Suprapubic skin (tissue), 4 donors: ENCODE results near the gene PLPP1. TPM values are rescaled to one million over a fixed set of nuclear protein-coding genes. Genes with fewer than 3 reads are reported as not detected.
A peak's percentile ranks its signal among the peaks of the same experiment; 100 is the strongest.

Source experiments
- DNase-seq, 2 donors: peaks; one replicate each; pipeline ENCODE4 v3.0.0-alpha.2; 2019; ENCODE audit warnings: low spot score in 2 of 2
- H3K27ac ChIP-seq: fragments of 200-600 bp; sonication (generic); one replicate; pipeline ENCODE4 v1.5.1; 2019
- H3K27me3 ChIP-seq: fragments of 200-600 bp; sonication (generic); one replicate; pipeline ENCODE4 v1.5.1; 2019
- H3K36me3 ChIP-seq: fragments of 200-600 bp; sonication (generic); one replicate; pipeline ENCODE4 v1.5.1; 2019
- H3K4me1 ChIP-seq: fragments of 200-600 bp; sonication (generic); one replicate; pipeline ENCODE4 v1.5.1; 2019
- H3K4me3 ChIP-seq: fragments of 200-600 bp; sonication (generic); one replicate; pipeline ENCODE4 v1.5.1; 2019; ENCODE audit warnings: mild to moderate bottlenecking
- H3K9me3 ChIP-seq: fragments of 200-600 bp; sonication (generic); one replicate; pipeline ENCODE4 v1.5.1; 2019
- CTCF ChIP-seq, 2 donors: fragments of 200-600 bp in 1 of 2; fragments of 450-650 bp in 1 of 2; sonication (generic) in 1 of 2; IDR thresholded peaks; one replicate each; pipeline ENCODE4 v1.5.1; 2016 to 2019; ENCODE audit warnings: antibody characterized with exemption in 2 of 2, mild to moderate bottlenecking in 1 of 2, moderate library complexity in 1 of 2
- EP300 ChIP-seq: sonication (generic); formaldehyde crosslinking; IDR thresholded peaks from one replicate; pipeline ENCODE4 v1.6.1; 2017; ENCODE audit warnings: antibody characterized with exemption
- POLR2A ChIP-seq, 2 donors: fragments of 450-650 bp; IDR thresholded peaks; one replicate each; pipeline ENCODE4 v1.6.1; 2017; ENCODE audit warnings: antibody characterized with exemption in 2 of 2, mild to moderate bottlenecking in 2 of 2, moderate library complexity in 2 of 2
- POLR2AphosphoS5 ChIP-seq, 3 donors: sonication (generic); formaldehyde crosslinking; IDR thresholded peaks; one replicate each; pipeline ENCODE4 v1.6.1; 2017; ENCODE audit warnings: antibody characterized with exemption in 3 of 3
- WGBS: methylation state at CpG from one replicate; pipeline ENCODE4 v1.1.5; 2018; 5-methylcytosine and 5-hydroxymethylcytosine counted together
- total RNA-seq, 4 donors: library from RNA; depleted of rRNA; stranded (reverse); fragments of >200 nt; gene quantifications; one replicate each; pipeline ENCODE4 v1.1.0, GENCODE V29; 2016

The PLPP1 gene
- total RNA-seq, 4 donors from 2014 or later: 57.8 to 81.6 (median 69.1) TPM

GRCh38 chr5:55570026-55570425 is 35.3 kb upstream of the PLPP1 start:
- Histone ChIP-seq H3K36me3 (no peaks in the 10 kb centered on the region), H3K4me3 (no peak overlapping the region), H3K9me3 (no peaks in the 10 kb centered on the region), H3K27ac (peak overlapping the region; percentile 87), H3K27me3 (no peaks in the 10 kb centered on the region), H3K4me1 (peaks cover 13% of the 10 kb centered on the region)
- TF ChIP-seq CTCF (IDR thresholded peaks at IDR 0.05) (no peak), POLR2AphosphoS5 (IDR thresholded peaks at IDR 0.05) (no peak)
- no peak for DNase-seq
- WGBS: 66% methylated on average over 2 of the region's 2 CpGs

GRCh38 chr5:55569513-55569865 is 34.7 kb upstream of the PLPP1 start:
- H3K27ac ChIP-seq: peak overlapping the region; percentile 87
- peaks cover 13% of the 10 kb centered on the region for H3K4me1 ChIP-seq
- no peak for DNase-seq
- H3K9me3 ChIP-seq: no peaks in the 10 kb centered on the region
- no peaks in the 10 kb centered on the region for H3K27me3 ChIP-seq
- WGBS: 65% methylated on average over 3 of the region's 3 CpGs
- no peak overlapping the region for H3K4me3 ChIP-seq
- H3K36me3 ChIP-seq: no peaks in the 10 kb centered on the region
- TF ChIP-seq POLR2A (IDR thresholded peaks at IDR 0.05) (no peak), CTCF (IDR thresholded peaks at IDR 0.05) (no peak), POLR2AphosphoS5 (IDR thresholded peaks at IDR 0.05) (peak in 1 of 3 donors; percentile 11), EP300 (no peak)

- H3K4me3 ChIP-seq: no peak overlapping the region
- H3K27me3 ChIP-seq: no peaks in the 10 kb centered on the region
- peaks cover 13% of the 10 kb centered on the region for H3K4me1 ChIP-seq
- peak overlapping the region; percentile 87 for H3K27ac ChIP-seq
- 30% methylated on average over 15 of the region's 15 CpGs for WGBS
- no peaks in the 10 kb centered on the region for H3K9me3 ChIP-seq
- H3K36me3 ChIP-seq: no peaks in the 10 kb centered on the region
- no peak for DNase-seq
- TF ChIP-seq POLR2AphosphoS5 (IDR thresholded peaks at IDR 0.05) (peak in 1 of 3 donors; percentile 10), POLR2A (IDR thresholded peaks at IDR 0.05) (no peak)
Measured at GRCh38 chr5:55568654-55569512, 34.1 kb upstream of the PLPP1 start.

GRCh38 chr5:55564721-55565120 is 30.0 kb upstream of the PLPP1 start:
- Histone ChIP-seq H3K27ac (no peak overlapping the region), H3K4me1 (peaks cover 9% of the 10 kb centered on the region), H3K27me3 (no peaks in the 10 kb centered on the region), H3K36me3 (no peaks in the 10 kb centered on the region), H3K4me3 (no peak overlapping the region), H3K9me3 (no peaks in the 10 kb centered on the region)
- WGBS: 59% methylated on average over 3 of the region's 3 CpGs
- no peak for DNase-seq
- no peak for TF ChIP-seq POLR2A (IDR thresholded peaks at IDR 0.05)
- no peak for TF ChIP-seq CTCF (IDR thresholded peaks at IDR 0.05)
- TF ChIP-seq POLR2AphosphoS5 (IDR thresholded peaks at IDR 0.05): no peak
- no peak for TF ChIP-seq EP300

- Histone ChIP-seq H3K4me1 (peaks cover 11% of the 10 kb centered on the region), H3K27me3 (no peaks in the 10 kb centered on the region), H3K36me3 (no peaks in the 10 kb centered on the region), H3K9me3 (no peaks in the 10 kb centered on the region), H3K4me3 (no peak overlapping the region), H3K27ac (no peak overlapping the region)
- TF ChIP-seq CTCF (IDR thresholded peaks at IDR 0.05) (no peak), EP300 (no peak), POLR2A (IDR thresholded peaks at IDR 0.05) (no peak), POLR2AphosphoS5 (IDR thresholded peaks at IDR 0.05) (no peak)
- 94% methylated on average over 2 of the region's 2 CpGs for WGBS
- no peak for DNase-seq
Measured at GRCh38 chr5:55558484-55558883, 23.7 kb upstream of the PLPP1 start.
